Activated T-helper 1 cell treated with anti-CD3 and anti-CD28 coated beads, Interleukin-12 subunit alpha, Interleukin-12 subunit beta, Interleukin-2, Interleukin-4 antibody, amounts not matched to agents 30 ng/mL and 10 ng/mL and 1 ng/mL, durations not matched to agents 14 hours and 24 hours and 36 hours (primary cell): ENCODE data around the gene SLC22A12. TPM values are rescaled to one million over a fixed set of nuclear protein-coding genes. Genes with fewer than 3 reads are reported as not detected.

ENCODE experiments used
- DNase-seq: peaks from one replicate; pipeline ENCODE4 v3.0.0; 2021; ENCODE audit warnings: low spot score
- H3K27ac Mint-ChIP-seq: one replicate; pipeline ENCODE4 v1.8.0; 2021; ENCODE audit warnings: mild to moderate bottlenecking, mixed read lengths
- H3K27me3 Mint-ChIP-seq: one replicate; pipeline ENCODE4 v1.8.0; 2022; ENCODE audit warnings: mild to moderate bottlenecking, moderate library complexity, mixed read lengths; ENCODE audit not compliant: insufficient read depth
- H3K36me3 Mint-ChIP-seq: one replicate; pipeline ENCODE4 v1.8.0; 2021; ENCODE audit warnings: low read depth, mixed read lengths
- H3K4me1 Mint-ChIP-seq: one replicate; pipeline ENCODE4 v1.8.0; 2021; ENCODE audit warnings: low read depth, mixed read lengths
- H3K4me3 Mint-ChIP-seq: one replicate; pipeline ENCODE4 v1.8.0; 2021; ENCODE audit warnings: mild to moderate bottlenecking, moderate library complexity, mixed read lengths
- H3K9me3 Mint-ChIP-seq: one replicate; pipeline ENCODE4 v1.8.0; 2021; ENCODE audit warnings: mixed read lengths
- intact Hi-C: fragments of 100-400 bp; cut with micrococcal nuclease; formaldehyde crosslinking; loops from one replicate; pipeline ENCODE4 v1.15.1; 2024
- total RNA-seq: library from RNA; stranded (reverse); gene quantifications from 2 replicates; pipeline ENCODE4 v1.2.3, GENCODE V29; 2022

SLC22A12 gene
- total RNA-seq, 1 donor from 2014 or later: not detected

DNA sequence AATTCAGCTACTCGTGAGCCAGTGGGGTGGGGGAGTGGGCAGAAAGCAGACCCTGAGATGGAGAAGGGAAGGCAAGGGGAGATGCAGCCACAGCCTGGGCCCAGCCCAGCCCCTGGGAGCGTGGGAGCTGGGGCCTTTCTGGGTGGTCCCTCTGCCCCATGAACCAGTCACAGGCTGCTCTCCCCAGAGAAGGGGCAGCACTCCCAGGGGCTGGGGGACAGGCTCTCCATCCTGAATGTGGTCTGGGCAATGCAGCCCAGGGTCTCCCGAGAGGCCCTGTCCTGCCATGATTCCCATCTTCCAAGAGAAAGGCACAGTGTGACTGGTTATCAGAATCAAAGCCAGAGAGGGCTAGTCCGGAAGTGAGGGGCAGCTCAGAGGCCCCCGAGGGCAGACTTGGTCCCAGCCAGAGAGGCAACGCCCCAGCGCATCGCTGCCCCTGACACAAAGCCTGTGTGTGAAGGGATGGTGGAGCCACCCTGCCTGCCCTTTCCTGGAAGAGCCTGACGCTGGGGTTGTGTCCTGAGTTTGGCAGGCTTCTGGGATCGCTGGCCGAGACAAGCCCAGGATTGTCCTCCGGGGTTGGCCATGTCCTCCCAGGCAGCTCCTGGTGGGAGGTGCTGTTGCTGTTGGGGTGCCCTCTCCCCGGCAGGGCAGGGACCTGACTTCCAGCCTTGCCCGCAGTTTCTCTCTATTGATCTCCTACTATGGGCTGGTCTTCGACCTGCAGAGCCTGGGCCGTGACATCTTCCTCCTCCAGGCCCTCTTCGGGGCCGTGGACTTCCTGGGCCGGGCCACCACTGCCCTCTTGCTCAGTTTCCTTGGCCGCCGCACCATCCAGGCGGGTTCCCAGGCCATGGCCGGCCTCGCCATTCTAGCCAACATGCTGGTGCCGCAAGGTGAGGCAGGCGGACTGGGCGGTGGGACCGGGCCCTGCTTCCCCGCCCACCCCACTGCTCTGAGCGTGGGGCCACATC, 23.8 kb upstream of the SLC22A12 start:
- no peak for DNase-seq
- intact Hi-C loops: no loop called here
- H3K27ac Mint-ChIP-seq: no peak overlapping the region
- H3K4me3 Mint-ChIP-seq: no peak overlapping the region
- no peaks in the 10 kb centered on the region for H3K36me3 Mint-ChIP-seq
- H3K9me3 Mint-ChIP-seq: no peaks in the 10 kb centered on the region
- no peaks in the 10 kb centered on the region for H3K27me3 Mint-ChIP-seq
- peaks cover 5% of the 10 kb centered on the region for H3K4me1 Mint-ChIP-seq

DNA sequence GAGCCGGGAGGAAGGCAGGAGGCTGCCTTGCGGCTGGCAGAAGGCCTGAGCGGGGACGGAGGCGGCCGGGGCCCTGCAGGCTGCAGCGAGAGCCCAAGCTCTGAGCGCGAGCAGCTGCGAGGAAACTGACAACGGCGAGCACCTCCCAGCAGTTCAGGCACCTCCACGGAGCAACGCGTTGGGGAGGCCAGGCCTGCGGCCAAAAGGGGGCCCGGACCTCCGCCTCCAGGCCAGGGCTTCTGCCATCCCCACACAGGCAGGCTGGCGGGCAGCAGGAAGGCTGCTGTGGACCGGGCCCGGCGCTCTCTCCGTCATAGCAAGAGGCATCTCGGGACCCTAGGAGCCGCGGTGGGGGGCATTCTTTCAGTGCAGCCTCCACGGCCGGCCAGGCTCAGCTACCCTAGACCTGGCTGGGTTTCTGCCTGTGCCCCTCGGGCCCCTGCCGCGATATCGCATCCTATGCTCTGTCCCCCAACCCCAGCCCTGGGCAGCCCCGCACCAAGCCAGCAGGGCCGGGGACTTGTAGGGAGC, 22.9 kb upstream of the SLC22A12 start:
- H3K4me1 Mint-ChIP-seq: peaks cover 5% of the 10 kb centered on the region
- intact Hi-C loops: no loop called here
- no peak for DNase-seq
- H3K36me3 Mint-ChIP-seq: no peaks in the 10 kb centered on the region
- no peak overlapping the region for H3K4me3 Mint-ChIP-seq
- no peaks in the 10 kb centered on the region for H3K9me3 Mint-ChIP-seq
- H3K27ac Mint-ChIP-seq: no peak overlapping the region
- H3K27me3 Mint-ChIP-seq: peaks cover 4% of the 10 kb centered on the region

DNA sequence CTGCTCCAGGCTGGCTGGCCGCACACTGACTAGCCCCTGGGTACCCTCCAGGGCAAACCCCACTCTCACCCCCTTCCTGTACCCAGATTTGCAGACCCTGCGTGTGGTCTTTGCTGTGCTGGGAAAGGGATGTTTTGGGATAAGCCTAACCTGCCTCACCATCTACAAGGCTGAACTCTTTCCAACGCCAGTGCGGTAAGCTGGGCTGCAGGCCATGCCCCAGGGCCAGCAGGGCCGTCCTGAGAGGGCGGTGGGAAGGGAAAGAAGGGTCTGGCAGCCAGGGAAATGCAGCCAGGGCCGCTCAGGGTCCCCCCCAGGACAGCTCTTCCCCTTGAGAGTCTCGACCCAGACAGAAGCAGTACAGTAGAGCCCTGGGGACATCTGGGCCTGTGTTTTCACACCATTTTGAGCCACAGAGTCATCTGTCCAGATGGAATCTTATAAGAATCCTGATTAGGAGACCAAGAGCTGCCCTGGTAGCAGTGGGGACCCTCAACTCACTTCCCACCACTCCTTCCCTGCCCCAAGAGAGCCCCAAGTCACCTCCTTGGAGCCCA, 22.4 kb upstream of the SLC22A12 start:
- H3K4me1 Mint-ChIP-seq: peaks cover 5% of the 10 kb centered on the region
- H3K36me3 Mint-ChIP-seq: no peaks in the 10 kb centered on the region
- peaks cover 4% of the 10 kb centered on the region for H3K27me3 Mint-ChIP-seq
- no peak for DNase-seq
- no peak overlapping the region for H3K27ac Mint-ChIP-seq
- intact Hi-C loops: no loop called here
- H3K4me3 Mint-ChIP-seq: no peak overlapping the region
- no peaks in the 10 kb centered on the region for H3K9me3 Mint-ChIP-seq

DNA sequence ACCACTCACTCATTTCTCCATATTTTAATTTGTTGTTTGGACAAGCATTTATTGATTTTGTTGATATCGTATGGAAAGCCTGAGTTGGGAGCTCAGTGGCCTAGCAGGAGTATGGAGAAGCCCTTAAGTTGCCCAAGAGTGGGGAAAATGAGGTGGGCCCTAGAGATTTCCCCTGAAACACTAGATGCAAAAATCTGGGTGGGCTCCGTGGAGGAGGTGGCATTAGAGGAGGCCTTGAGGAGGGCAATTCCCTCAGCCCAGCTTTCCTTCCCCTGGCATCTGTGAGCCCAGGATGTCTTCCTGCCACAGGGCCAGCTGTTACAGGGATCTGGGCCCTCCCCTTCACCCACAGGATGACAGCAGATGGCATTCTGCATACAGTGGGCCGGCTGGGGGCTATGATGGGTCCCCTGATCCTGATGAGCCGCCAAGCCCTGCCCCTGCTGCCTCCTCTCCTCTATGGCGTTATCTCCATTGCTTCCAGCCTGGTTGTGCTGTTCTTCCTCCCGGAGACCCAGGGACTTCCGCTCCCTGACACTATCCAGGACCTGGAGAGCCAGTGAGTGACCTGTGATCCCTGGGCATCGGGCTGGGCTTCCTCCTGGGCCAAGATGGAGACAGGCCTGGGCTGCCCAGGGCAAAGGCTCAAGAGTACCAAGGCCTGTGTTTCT, 21.6 kb upstream of the SLC22A12 start:
- H3K36me3 Mint-ChIP-seq: no peaks in the 10 kb centered on the region
- DNase-seq: no peak
- intact Hi-C loops: no loop called here
- H3K4me1 Mint-ChIP-seq: peaks cover 5% of the 10 kb centered on the region
- H3K4me3 Mint-ChIP-seq: no peak overlapping the region
- peaks cover 7% of the 10 kb centered on the region for H3K27me3 Mint-ChIP-seq
- no peaks in the 10 kb centered on the region for H3K9me3 Mint-ChIP-seq
- H3K27ac Mint-ChIP-seq: no peak overlapping the region

DNA sequence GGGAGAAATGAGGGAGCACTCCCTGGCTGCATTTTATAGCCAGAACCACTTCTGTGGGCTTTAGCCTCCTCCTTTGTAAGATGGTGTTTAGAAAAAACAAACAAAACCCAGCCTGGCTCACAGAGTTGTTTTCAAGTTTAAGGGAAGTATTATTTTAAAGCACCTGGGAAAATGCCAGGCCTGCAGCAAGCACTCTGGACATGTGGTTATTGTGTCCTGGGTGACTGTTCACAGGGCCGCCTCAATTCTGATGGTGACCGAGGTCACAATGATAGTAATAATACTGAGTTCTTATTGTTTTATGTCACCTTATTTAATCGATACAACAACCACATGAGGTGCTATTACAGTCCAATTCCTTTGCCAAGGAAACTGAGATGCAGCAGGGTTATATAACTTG, 20.7 kb upstream of the SLC22A12 start:
- H3K36me3 Mint-ChIP-seq: no peaks in the 10 kb centered on the region
- peaks cover 9% of the 10 kb centered on the region for H3K27me3 Mint-ChIP-seq
- intact Hi-C loops: no loop called here
- H3K4me1 Mint-ChIP-seq: peaks cover 5% of the 10 kb centered on the region
- DNase-seq: no peak
- no peak overlapping the region for H3K4me3 Mint-ChIP-seq
- H3K9me3 Mint-ChIP-seq: no peaks in the 10 kb centered on the region
- no peak overlapping the region for H3K27ac Mint-ChIP-seq

DNA sequence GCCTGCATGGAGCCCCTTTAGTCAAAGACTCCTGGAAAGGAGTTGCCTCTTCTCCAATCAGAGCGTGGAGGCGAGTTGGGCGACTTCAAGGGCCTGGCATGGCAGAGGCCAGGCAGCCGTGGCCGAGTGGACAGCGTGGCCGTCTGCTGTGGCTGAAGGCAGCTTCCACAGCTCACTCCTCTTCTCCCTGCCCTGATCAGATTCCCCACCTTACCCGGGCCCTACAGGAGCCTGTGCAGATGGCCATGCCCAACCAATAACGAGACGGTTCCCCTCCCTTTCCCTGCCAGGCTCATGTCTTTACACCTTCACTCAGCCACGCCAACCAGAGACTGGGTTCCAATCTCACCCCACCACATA, 20.0 kb upstream of the SLC22A12 start:
- Mint-ChIP-seq H3K4me1 (peaks cover 5% of the 10 kb centered on the region), H3K9me3 (no peaks in the 10 kb centered on the region), H3K36me3 (no peaks in the 10 kb centered on the region), H3K27me3 (peaks cover 9% of the 10 kb centered on the region), H3K4me3 (no peak overlapping the region), H3K27ac (no peak overlapping the region)
- no peak for DNase-seq
- intact Hi-C loops: no loop called here

DNA sequence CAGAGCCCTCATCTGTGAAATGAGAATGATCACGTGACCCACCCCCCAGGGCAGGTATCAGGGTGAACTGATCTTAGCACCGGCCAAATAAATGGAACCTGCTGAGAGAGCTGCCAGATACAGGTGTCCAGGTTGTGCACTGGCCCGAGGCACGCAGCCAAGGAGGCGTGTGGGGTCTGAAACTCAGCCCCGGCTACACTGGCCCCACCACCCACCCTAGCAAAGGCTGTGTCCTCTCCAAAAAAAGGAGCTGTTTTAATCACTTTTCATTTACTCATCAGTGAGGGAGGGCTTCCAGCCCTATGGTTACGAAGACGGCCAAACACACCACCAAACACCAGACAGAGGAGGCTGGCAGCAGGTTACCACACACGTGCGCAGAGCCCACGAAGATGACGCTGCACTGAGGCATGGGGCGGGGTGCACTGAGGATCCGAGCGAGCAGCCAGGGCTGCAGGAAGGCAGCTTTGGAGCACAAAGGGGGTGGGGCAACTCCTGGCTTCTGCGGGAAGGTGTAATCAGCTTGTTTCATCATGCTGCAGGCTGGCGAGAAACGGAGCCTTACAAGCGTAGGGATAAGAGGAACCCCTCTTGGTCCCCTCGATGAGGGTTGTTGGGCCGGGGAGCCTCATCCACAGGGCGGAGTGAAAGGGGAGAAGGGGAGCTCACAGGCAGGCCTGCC, 19.5 kb upstream of the SLC22A12 start:
- H3K27ac Mint-ChIP-seq: no peak overlapping the region
- no peak overlapping the region for H3K4me3 Mint-ChIP-seq
- no peak for DNase-seq
- H3K27me3 Mint-ChIP-seq: peaks cover 9% of the 10 kb centered on the region
- intact Hi-C loops: no loop called here
- peaks cover 3% of the 10 kb centered on the region for H3K4me1 Mint-ChIP-seq
- no peaks in the 10 kb centered on the region for H3K36me3 Mint-ChIP-seq
- no peaks in the 10 kb centered on the region for H3K9me3 Mint-ChIP-seq

DNA sequence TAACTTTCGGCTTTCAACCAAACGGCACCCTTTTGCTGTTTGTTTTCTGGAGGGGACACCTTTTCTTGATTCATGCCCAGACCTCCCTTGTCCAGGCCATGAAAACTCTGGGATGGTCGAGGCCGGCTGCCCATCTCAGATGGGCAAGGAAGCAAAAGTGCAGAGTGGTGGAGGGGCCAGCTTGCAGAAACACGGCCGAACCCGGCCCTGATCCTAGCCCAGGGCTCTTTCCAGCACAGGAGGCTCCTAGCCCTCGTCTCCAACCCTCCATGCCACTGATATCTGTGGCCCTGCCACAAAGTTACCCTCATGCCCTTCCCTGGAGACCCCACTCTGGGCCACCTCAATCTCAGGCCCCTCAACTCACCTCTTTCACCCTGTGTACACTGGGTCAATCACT, 18.9 kb upstream of the SLC22A12 start:
- Mint-ChIP-seq H3K4me1 (no peaks in the 10 kb centered on the region), H3K36me3 (no peaks in the 10 kb centered on the region), H3K27ac (no peak overlapping the region), H3K9me3 (no peaks in the 10 kb centered on the region), H3K4me3 (no peak overlapping the region), H3K27me3 (peaks cover 9% of the 10 kb centered on the region)
- intact Hi-C loops: no loop called here
- DNase-seq: no peak

DNA sequence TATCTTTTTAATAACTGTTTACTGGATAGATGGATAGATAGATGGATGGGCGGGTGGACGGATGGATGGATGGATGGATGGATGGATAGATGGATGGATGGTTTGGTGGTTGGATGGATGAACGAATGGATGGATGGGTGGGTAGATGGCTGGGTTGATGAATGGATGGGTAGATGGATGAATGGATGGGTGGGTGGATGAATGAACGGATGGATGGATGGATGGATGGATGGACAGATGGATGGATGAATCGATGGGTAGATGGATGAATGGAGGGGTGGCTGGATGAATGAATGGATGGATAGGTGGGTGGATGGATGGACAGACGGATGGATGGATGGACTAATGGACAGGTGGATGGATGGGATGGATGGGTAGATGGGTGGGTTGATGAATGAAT, 13.8 kb upstream of the SLC22A12 start:
- no peak overlapping the region for H3K27ac Mint-ChIP-seq

DNA sequence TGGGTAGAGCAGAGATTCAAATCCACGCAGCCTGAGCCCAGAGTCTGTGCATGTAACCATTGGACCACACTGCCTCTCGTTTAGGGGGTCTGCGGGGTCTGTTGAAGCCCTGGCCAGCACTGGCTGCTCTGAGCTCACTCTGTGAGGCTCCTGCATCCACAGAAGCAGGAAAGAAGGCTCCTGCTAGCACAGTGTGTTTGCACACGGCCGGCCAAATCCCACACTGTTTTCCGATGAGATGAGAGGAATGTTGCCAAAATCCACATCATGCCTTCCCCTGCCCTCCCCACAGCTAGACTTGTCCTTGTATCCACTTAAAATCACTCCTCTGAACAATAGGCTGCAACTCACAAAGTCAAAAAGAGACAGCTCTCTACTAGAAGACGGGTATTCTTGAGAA, 10.6 kb upstream of the SLC22A12 start:
- H3K4me3 Mint-ChIP-seq: no peak overlapping the region
- H3K4me1 Mint-ChIP-seq: no peaks in the 10 kb centered on the region
- DNase-seq: no peak

More for the DNA sequence above, 13.8 kb upstream of the SLC22A12 start:
- no peak overlapping the region for H3K4me3 Mint-ChIP-seq
- H3K36me3 Mint-ChIP-seq: no peaks in the 10 kb centered on the region
- no peaks in the 10 kb centered on the region for H3K4me1 Mint-ChIP-seq
- DNase-seq: no peak
- H3K9me3 Mint-ChIP-seq: no peaks in the 10 kb centered on the region
- intact Hi-C loops: no loop called here
- H3K27me3 Mint-ChIP-seq: peaks cover 12% of the 10 kb centered on the region

DNA sequence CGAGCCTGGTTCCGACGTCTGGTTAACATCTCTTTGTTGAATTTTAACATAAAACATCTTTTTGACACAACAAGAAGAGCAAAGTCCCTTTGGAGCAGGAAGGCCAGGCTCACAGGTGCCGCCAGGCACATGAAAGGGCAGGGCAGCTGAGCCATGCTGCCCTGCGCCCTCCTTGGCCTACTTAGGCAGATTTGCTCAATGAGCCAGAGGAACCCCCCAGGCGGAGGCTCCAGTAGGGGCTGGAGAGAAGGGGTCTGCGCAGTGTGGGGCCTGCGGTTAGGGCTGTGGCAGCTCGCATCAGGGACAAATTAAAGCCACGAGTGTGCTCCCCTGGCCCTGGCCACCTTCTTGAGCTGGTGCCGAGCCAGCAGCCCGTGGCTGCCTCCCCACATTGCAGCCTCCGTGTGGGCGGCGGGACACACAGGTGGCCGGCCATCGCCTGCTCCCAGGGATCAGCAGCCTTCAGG, 9.9 kb upstream of the SLC22A12 start:
- peaks cover 3% of the 10 kb centered on the region for H3K27me3 Mint-ChIP-seq
- no peaks in the 10 kb centered on the region for H3K9me3 Mint-ChIP-seq
- intact Hi-C loops: no loop called here
- H3K4me1 Mint-ChIP-seq: no peaks in the 10 kb centered on the region
- no peaks in the 10 kb centered on the region for H3K36me3 Mint-ChIP-seq
- no peak overlapping the region for H3K27ac Mint-ChIP-seq
- DNase-seq: no peak
- no peak overlapping the region for H3K4me3 Mint-ChIP-seq

More for the DNA sequence above, 10.6 kb upstream of the SLC22A12 start:
- no peaks in the 10 kb centered on the region for H3K9me3 Mint-ChIP-seq
- H3K27ac Mint-ChIP-seq: no peak overlapping the region
- H3K36me3 Mint-ChIP-seq: no peaks in the 10 kb centered on the region
- intact Hi-C loops: no loop called here
- peaks cover 3% of the 10 kb centered on the region for H3K27me3 Mint-ChIP-seq

DNA sequence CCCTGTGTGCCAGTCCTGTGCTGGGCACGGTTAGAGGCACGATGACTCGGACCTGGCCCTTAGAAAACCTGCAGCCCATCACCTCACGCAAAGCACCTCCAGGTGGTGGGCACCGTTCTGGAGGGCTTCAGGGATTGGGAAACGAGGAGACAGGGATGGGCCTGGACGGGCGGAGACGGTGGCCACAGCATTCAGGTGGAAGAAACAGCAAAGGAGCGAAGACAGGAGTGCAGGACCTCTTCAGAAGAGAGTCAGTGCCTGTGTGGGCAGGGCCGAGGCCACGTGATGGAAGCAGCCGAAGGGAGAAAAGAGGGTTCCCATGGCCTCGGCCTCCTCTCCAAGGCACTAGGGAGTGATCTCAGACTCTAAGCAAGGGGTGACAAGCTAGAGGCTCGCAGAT, 8.1 kb upstream of the SLC22A12 start:
- no peak for DNase-seq
- intact Hi-C loops: no loop called here
- Mint-ChIP-seq H3K36me3 (no peaks in the 10 kb centered on the region), H3K27ac (no peak overlapping the region), H3K4me1 (no peaks in the 10 kb centered on the region), H3K9me3 (peaks cover 2% of the 10 kb centered on the region), H3K27me3 (peaks cover 2% of the 10 kb centered on the region), H3K4me3 (no peak overlapping the region)
